Stimulated activated CD4-positive, alpha-beta T cell treated with anti-CD3 and anti-CD28 coated beads, TNF-alpha, amount 100 ng/mL, for 48 hours (primary cell): ENCODE measurements around the gene SEC24D.

Experiments used
- DNase-seq, 3 donors: peaks; one replicate each; pipeline ENCODE4 v3.0.0-alpha.2; 2020; ENCODE audit warnings: low read depth in 3 of 3

SEC24D gene

GRCh38 chr4:118753096-118753495 is 82.8 kb downstream of the SEC24D start:
- DNase-seq = no peak

GRCh38 chr4:118752551-118752950 is 83.4 kb downstream of the SEC24D start:
- DNase-seq = no peak

DNA sequence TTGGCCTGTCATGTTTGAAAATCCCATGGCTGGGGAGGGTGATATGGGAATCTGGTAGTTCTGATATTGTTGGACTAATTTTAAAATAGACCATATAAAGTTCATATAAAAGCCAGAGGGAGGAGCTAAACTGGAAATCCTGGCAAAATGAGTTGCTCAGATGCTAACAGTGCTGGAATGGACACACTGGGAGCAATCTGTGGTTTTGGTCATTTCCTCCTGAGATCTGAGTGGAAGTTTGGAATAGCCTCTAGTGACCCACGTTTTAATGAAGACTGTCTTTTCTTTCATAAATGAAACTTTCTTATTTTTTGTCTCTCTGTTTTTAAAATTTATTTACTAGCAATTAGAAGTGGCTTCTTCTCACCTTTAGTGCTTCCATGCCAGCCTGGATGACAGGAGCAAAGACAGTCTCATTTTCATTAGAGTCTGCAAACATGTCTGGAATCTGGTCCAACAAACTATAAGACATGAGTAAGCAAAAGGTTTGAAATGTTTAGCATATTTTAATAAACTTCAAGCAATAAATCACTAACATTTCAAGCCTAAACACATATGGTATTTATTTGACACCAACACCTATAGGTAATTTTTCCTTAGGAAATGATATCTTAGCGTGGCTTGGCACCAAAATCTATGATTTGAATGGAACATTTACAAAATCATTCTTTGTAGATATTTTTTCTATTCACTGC is 84.2 kb downstream of the SEC24D start:
- DNase-seq = no peak

DNA sequence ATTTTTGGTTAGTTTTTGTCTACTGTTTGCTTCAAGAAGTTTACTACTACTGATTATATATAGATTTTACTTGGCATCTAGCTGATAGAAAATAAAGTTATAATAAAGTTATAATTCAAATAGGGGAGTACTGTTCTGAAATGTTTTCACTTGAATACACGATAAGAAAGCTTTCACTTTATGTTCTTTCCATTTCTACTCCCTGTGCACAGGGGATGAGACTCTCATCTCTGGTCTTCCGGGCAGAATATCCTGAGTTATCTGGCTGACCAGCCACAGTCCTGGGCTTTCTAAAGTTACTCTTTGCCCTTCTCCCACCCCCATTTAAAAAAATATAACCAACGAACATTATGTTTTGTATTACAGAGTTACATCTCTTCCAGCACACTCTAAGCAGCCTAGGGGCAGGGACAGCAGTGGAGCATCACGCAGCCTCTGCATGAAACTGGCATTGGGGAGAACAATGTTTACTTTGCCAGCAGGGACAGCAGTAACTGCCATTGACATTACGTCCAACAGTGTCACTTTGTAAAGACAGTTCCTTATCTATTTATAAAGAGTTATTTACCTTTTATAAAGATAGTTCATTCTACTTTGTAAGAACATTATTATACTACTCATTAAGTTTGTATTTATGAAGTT is 86.5 kb downstream of the SEC24D start:
- DNase-seq = no peak

GRCh38 chr4:118746251-118746919 is 89.5 kb downstream of the SEC24D start:
- DNase-seq = no peak

DNA sequence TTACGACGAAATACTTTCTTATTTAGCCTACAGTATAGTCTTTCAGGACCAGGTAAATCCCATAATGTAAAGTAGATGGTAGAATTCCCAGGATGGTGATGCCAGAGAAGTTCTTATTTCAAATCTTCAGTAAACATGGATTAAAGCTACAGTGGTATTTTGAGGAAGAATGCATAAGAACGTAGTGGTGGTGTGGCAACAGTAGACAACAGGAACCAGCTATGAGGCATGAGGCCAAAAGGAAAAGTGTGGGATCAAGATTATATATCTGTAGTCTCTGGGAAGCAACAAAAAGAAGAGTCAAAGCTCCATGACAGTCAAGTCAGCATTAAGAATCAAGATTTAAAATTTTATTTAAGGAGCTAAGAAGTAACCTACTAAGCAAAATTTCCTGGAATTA is 90.6 kb downstream of the SEC24D start:
- no peak for DNase-seq

- DNase-seq = no peak
Observed at GRCh38 chr4:118743867-118744266, 92.1 kb downstream of the SEC24D start.

GRCh38 chr4:118742050-118742449 is 93.9 kb downstream of the SEC24D start:
- no peak for DNase-seq

GRCh38 chr4:118741301-118741855 is 94.5 kb downstream of the SEC24D start:
- no peak for DNase-seq

DNA sequence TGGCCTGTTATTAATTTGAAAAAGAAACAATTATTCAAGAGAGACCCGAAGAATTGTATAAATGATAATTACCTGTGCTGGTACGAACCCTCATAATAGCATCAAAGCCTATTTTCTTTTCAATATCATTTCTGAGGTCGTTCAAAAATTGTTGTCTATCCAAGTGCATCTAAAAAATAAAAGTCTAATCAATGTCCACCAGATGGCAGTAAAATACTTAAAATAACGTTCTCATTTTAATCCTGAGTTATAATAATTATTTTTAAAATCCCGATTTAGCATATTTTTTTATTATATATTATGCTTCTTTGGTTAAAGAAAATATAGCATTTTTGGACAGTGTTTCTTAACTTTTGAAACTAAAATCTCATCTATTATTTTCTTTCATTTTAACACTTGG is 95.1 kb downstream of the SEC24D start:
- DNase-seq = no peak

GRCh38 chr4:118739022-118739713 is 96.8 kb downstream of the SEC24D start:
- no peak for DNase-seq

DNA sequence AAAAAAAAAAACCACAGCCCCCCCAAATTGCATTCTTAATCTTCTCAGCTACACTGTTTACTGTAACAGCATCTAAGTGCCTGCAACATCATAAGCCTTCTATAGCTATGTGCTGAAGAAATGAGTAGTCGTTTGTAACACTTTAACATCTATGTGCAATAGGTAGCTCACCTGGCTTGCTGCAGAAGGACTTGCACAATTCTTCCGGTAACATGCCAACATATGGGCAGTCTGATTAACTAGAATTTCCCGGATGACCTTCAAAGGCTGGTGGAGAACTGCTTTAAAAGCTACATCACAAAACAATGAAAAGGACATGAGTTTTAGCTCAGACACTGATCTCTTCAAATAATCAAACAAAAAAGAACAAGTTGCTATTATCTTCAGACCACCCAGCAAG is 97.8 kb downstream of the SEC24D start:
- no peak for DNase-seq

- DNase-seq = no peak
Observed at GRCh38 chr4:118736900-118737299, 99.0 kb downstream of the SEC24D start.

DNA sequence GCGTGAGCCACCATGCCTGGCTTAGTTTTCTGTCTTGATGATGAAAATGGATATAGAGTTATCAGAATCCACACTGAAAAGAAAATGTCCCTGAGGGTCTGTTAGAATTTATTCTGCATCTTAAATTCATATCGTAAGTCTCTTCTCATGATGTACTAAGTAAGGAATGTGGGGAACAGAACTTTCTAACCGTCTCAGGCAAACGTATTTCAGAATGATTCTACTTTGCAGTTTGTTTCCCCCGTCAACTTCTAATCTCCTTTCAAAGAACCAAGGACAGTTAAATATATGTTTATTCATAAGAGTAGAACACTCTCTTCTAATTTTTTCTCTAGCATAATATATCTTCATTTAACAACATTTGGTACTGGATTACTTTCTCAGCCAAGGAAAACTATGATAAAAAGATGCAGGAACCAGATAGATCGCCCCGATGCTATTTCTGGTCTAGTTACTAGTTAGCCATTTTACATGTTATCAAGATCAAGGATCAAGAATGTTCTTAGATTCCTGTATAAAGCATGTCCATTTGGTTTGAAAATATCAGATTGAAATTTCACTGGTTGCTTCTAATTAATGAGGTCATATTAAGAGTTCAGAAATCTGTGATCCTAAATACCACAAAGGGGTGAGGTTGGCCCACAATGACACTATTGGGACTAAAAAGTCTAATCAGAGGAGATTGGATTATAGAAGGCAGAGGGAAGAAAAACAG is 101.3 kb downstream of the SEC24D start:
- DNase-seq = no peak

DNA sequence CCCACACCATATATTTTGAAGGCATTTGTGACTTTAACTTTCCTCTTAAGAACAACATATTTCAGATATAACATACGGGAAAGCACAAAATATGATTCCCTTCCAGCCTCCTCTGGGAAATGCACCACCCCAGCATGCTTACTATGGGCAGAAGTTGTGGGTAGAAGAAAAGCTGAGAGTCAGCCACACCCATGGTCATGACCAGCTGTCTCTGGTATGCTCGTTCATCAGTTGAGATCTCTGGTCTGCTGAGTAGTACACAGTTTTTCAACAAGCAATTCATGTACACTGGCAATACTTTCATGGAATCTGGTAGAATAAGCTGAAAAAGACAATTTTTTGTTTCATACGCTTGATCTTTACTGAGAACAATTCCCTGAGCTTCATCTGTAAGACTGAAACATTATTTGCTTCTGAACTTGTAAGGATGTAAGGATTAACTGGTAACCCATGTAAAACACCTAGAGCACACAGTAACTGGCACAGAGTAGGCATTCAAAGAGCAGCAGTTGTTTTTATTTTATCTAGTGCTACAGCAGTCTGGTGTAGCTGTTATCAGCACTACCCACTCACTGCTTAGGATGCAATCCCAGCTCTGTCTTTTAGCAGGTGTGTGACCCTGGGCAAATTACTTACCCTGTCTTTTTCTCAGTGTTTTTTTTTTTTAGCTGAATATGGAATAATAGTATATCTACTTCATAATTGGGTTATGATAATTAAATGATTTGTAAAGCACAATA is 103.2 kb downstream of the SEC24D start:
- DNase-seq = no peak

DNA sequence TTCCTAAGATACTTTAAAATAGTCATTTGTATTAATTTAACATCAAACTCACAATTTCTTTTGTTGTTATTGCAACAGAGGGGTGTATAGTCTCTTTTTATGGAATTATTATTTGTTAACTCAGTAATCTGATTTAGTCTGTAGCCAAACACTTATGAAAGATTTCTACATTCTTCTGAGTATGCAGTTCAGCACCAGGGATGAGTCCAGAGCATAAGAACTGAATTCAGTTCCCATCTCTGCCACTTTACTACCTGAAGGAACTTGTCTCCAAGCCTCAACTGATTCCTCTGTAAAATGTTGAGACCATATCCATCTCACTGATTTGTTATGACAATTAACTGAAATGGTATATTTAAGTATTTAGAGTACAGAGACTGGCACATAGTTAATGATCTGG is 105.2 kb downstream of the SEC24D start:
- DNase-seq = no peak

GRCh38 chr4:118729287-118730286 is 106.3 kb downstream of the SEC24D start:
- no peak for DNase-seq

GRCh38 chr4:118727360-118727759 is 108.6 kb downstream of the SEC24D start:
- DNase-seq = no peak

DNA sequence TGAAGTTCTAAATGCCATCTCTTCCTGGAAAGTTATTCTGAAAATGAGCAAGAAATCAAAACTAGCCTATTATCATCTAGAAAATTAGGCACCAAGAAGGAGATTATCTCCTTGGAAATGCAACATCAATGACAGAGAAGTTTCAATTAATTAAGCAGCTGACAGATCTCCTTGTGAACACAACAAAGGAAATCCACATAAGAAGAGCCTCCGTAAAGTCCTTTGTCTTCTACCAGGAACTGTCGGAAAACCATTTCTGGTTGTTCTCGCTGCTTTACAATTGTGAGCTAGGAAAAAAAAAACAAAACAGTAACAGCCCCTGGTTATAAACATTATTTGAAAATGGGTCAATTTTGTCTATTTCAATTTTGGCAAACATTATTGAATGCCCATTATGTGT is 112.6 kb downstream of the SEC24D start:
- DNase-seq = no peak

DNA sequence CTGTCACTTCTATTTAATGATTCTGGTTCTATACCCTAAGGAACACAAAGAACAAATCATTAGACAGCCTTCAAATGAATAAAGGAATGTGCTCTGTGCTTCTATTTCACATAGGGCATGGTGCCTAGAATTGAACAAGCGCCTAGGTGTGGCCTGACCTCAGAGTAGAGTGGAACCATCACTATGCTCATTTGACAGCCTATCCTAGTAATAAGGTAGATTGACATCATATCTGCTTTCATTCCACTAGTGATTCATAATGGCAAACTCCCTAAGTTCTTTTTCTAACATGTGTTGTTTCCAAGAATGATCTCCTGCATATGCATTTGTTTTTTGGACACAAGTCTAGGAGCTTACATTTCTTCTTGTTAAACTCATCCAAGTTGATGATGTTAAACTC is 114.2 kb downstream of the SEC24D start:
- DNase-seq = no peak
